OCI-LY7 (cell line): ENCODE measurements around the gene CEBPG. TPM values are rescaled to one million over a fixed set of nuclear protein-coding genes. Genes with fewer than 3 reads are reported as not detected.

ENCODE experiments used
- BruUV-seq: library from RNA; stranded (reverse); fragments of 400-500 nt; replicated peaks from 2 replicates; lab custom pipeline; 2021; lab: Mats Ljungman, UMichigan
- CTCF ChIA-PET: fragments of 300-600 bp; sonication (Branson Sonifier 250); formaldehyde crosslinking; loops from one replicate; lab custom pipeline; 2022; ENCODE audit warnings: antibody characterized with exemption; ENCODE audit not compliant: unreplicated experiment; lab: Charles Lee
- POLR2A ChIA-PET: fragments of 300-600 bp; sonication (Branson Sonifier 250); formaldehyde crosslinking; loops from one replicate; lab custom pipeline; 2022; ENCODE audit warnings: antibody characterized with exemption; lab: Charles Lee
- DNase-seq: peaks from one replicate; pipeline ENCODE4 v3.0.0-alpha.2; 2015; ENCODE audit warnings: low spot score
- H2AFZ ChIP-seq: fragments of 200-600 bp; sonication (generic), shearing (Covaris generic); 2 replicates; pipeline ENCODE4 v1.6.1; 2014; ENCODE audit warnings: mild to moderate bottlenecking, antibody characterized with exemption, low read length, moderate library complexity
- H3K27ac ChIP-seq: fragments of 200-600 bp; sonication (generic); 2 replicates; pipeline ENCODE4 v1.5.1; 2014; ENCODE audit warnings: mixed run types, low read depth, mild to moderate bottlenecking, moderate library complexity, low read length, inconsistent platforms; ENCODE audit not compliant: poor library complexity, severe bottlenecking
- H3K36me3 ChIP-seq: fragments of 200-600 bp; sonication (generic); 2 replicates; pipeline ENCODE4 v1.6.1; 2014; ENCODE audit warnings: mild to moderate bottlenecking, antibody characterized with exemption, low read length, moderate library complexity, mixed read lengths; ENCODE audit not compliant: insufficient read depth
- H3K4me1 ChIP-seq: fragments of 200-600 bp; sonication (generic); 2 replicates; pipeline ENCODE4 v1.5.1; 2014; ENCODE audit warnings: mild to moderate bottlenecking, low read length; ENCODE audit not compliant: insufficient read depth, poor library complexity, severe bottlenecking
- H3K4me2 ChIP-seq: fragments of 200-600 bp; sonication (generic); 2 replicates; pipeline ENCODE4 v1.6.1; 2014; ENCODE audit warnings: mild to moderate bottlenecking, low read length
- H3K4me3 ChIP-seq: fragments of 200-600 bp; sonication (generic); 2 replicates; pipeline ENCODE4 v1.5.1; 2014; ENCODE audit warnings: mild to moderate bottlenecking, low read depth, low read length; ENCODE audit not compliant: poor library complexity, severe bottlenecking
- H3K79me2 ChIP-seq: fragments of 200-600 bp; sonication (generic); 2 replicates; pipeline ENCODE4 v1.6.1; 2016; ENCODE audit warnings: low read depth, mild to moderate bottlenecking, low read length, moderate library complexity, mixed read lengths; ENCODE audit not compliant: insufficient read depth
- H3K9me2 ChIP-seq: fragments of 200-600 bp; sonication (generic); 2 replicates; pipeline ENCODE4 v1.6.1; 2016; ENCODE audit warnings: mild to moderate bottlenecking, low read length, mixed read lengths; ENCODE audit not compliant: insufficient read depth
- H3K9me3 ChIP-seq: fragments of 200-600 bp; sonication (generic); 2 replicates; pipeline ENCODE4 v1.6.1; 2014; ENCODE audit warnings: mild to moderate bottlenecking, mixed run types, low read length, mixed read lengths
- H4K20me1 ChIP-seq: fragments of 200-600 bp; sonication (generic); 2 replicates; pipeline ENCODE4 v1.6.1; 2014; ENCODE audit warnings: mild to moderate bottlenecking, antibody characterized with exemption, low read length, moderate library complexity, mixed read lengths; ENCODE audit not compliant: insufficient read depth
- CTCF ChIP-seq: fragments of 200-600 bp; sonication (generic); conservative IDR thresholded peaks from 2 replicates; pipeline ENCODE4 v1.5.1; 2014; ENCODE audit warnings: mild to moderate bottlenecking, antibody characterized with exemption, low read length, moderate library complexity, mixed read lengths
- EZH2phosphoT487 ChIP-seq: fragments of 200-600 bp; sonication (generic); IDR thresholded peaks from 2 replicates; pipeline ENCODE4 v1.6.1; 2018; ENCODE audit warnings: low read depth, borderline replicate concordance, mild to moderate bottlenecking, mixed run types, antibody characterized with exemption, low read length, moderate library complexity, mixed read lengths
- intact Hi-C: fragments of 100-400 bp; cut with micrococcal nuclease; formaldehyde crosslinking; loops from one replicate; pipeline ENCODE4 v1.10.0; 2022; ENCODE audit not compliant: unreplicated experiment
- total RNA-seq, 2 experiments: library from RNA; depleted of rRNA in 1 of 2; stranded (reverse); fragments of >200 nt in 1 of 2; shearing (Covaris generic) in 1 of 2; gene quantifications; 2 replicates each; pipeline ENCODE4 v1.2.3, GENCODE V29; 2014 to 2022

Gene CEBPG
- total RNA-seq, 2 experiments from 2014 or later: 44.9 to 45.1 TPM

- no peaks in the 10 kb centered on the region for H3K9me3 ChIP-seq
- no peaks in the 10 kb centered on the region for H3K36me3 ChIP-seq
- no peaks in the 10 kb centered on the region for H4K20me1 ChIP-seq
- H3K4me3 ChIP-seq: no peak overlapping the region
- no peaks in the 10 kb centered on the region for H3K79me2 ChIP-seq
- intact Hi-C loops: loop anchor here (5.0 kb wide), 1 partner anchor 283 kb away; no protein-coding TSS in a partner anchor
- H3K4me1 ChIP-seq: no peaks in the 10 kb centered on the region
- no peaks in the 10 kb centered on the region for H3K9me2 ChIP-seq
- no peak overlapping the region for H3K4me2 ChIP-seq
- H2AFZ ChIP-seq: no peak overlapping the region
- POLR2A ChIA-PET: no interaction called here
- TF ChIP-seq CTCF: no peak
- no peak for TF ChIP-seq EZH2phosphoT487
- CTCF ChIA-PET: no interaction called here
- no peak overlapping the region for H3K27ac ChIP-seq
- no TSS peak for BruUV-seq
- DNase-seq: no peak
Observed at GRCh38 chr19:33409906-33410685, 36.6 kb downstream of the CEBPG start.

- ChIA-PET POLR2A (no interaction called here), CTCF (no interaction called here)
- H3K9me2 ChIP-seq: no peaks in the 10 kb centered on the region
- no peak for TF ChIP-seq EZH2phosphoT487
- no peak for TF ChIP-seq CTCF
- no peak overlapping the region for H3K4me2 ChIP-seq
- H4K20me1 ChIP-seq: no peaks in the 10 kb centered on the region
- no peaks in the 10 kb centered on the region for H3K9me3 ChIP-seq
- H3K79me2 ChIP-seq: no peaks in the 10 kb centered on the region
- H2AFZ ChIP-seq: no peak overlapping the region
- H3K4me3 ChIP-seq: no peak overlapping the region
- BruUV-seq: no TSS peak
- no peak overlapping the region for H3K27ac ChIP-seq
- H3K36me3 ChIP-seq: no peaks in the 10 kb centered on the region
- no peaks in the 10 kb centered on the region for H3K4me1 ChIP-seq
- intact Hi-C loops: no loop called here
- DNase-seq: no peak
Observed at GRCh38 chr19:33410915-33411401, 37.4 kb downstream of the CEBPG start.

GRCh38 chr19:33411621-33412180, 38.2 kb downstream of the CEBPG start:
- ChIA-PET POLR2A (interaction anchor here (0.6 kb wide), 1 partner anchor 72 kb away, joined by 3 read pairs; no protein-coding TSS in a partner anchor), CTCF (no interaction called here)
- TF ChIP-seq CTCF (no peak), EZH2phosphoT487 (no peak)
- H3K27ac ChIP-seq: no peak overlapping the region
- no peaks in the 10 kb centered on the region for H3K9me3 ChIP-seq
- no peak overlapping the region for H3K4me3 ChIP-seq
- no peaks in the 10 kb centered on the region for H3K79me2 ChIP-seq
- H3K36me3 ChIP-seq: no peaks in the 10 kb centered on the region
- no peaks in the 10 kb centered on the region for H3K4me1 ChIP-seq
- H3K9me2 ChIP-seq: no peaks in the 10 kb centered on the region
- intact Hi-C loops: no loop called here
- no peak for DNase-seq
- H4K20me1 ChIP-seq: no peaks in the 10 kb centered on the region
- no peak overlapping the region for H3K4me2 ChIP-seq
- no peak overlapping the region for H2AFZ ChIP-seq
- BruUV-seq: no TSS peak
